Measurements from ENCODE around the gene CREBZF. TPM values are rescaled to one million over a fixed set of nuclear protein-coding genes. Genes with fewer than 3 reads are reported as not detected.
A peak's percentile ranks its signal among the peaks of the same experiment; 100 is the strongest.
"Not testable (repeated sequence)": the region's sequence is repeated elsewhere in the genome, so short reads cannot be mapped to it uniquely, and the experiment has no call there.

CREBZF gene
- total and polyA plus RNA-seq, 9 of the 15 experiments (the other 6 are each of a cell fraction or from before 2014, with no cell fraction given): 7.2 to 70.2 (median 40.5) TPM

GRCh38 chr11:85654343-85654742 lies 10.6 kb downstream of the CREBZF start:
- peaks cover 68% of the 10 kb centered on the region for H3K36me3 ChIP-seq (ENCODE audit: control insufficient read depth, insufficient read depth, low read length)
- intact Hi-C loops (cut with micrococcal nuclease); H3K9me3 ChIP-seq (replicated peaks; ENCODE audit: control insufficient read depth, insufficient read depth, low read depth, low read length); BruUV-seq (replicated peaks); H3K9ac ChIP-seq (ENCODE audit: insufficient read depth in 1 of 2, low read depth in 2 of 2, low read length in 2 of 2); H3K4me2 ChIP-seq (ENCODE audit: insufficient read depth, low read length); in situ Hi-C loops (cut with MboI); H2AFZ ChIP-seq (ENCODE audit: low read depth, low read length); H3K9me1 ChIP-seq (ENCODE audit: control insufficient read depth, insufficient read depth, low read length); H3K27me3 ChIP-seq (ENCODE audit: control insufficient read depth in 2 of 2, insufficient read depth in 2 of 2, low read length in 2 of 2); H3K27ac ChIP-seq (ENCODE audit: extremely low read depth, low read depth, low read length); CTCF ChIA-PET (ENCODE audit: low intra/inter-chr PET ratio); H3K4me3 ChIP-seq; H4K20me1 ChIP-seq (replicated peaks; ENCODE audit: control insufficient read depth, insufficient read depth, low read length); DNase-seq (ENCODE audit: extremely low read depth in 1 of 4, low spot score in 3 of 4); FAIRE-seq: not testable (repeated sequence)
- peak; percentile 74 for TF ChIP-seq SUPT5H (IDR thresholded peaks at IDR 0.05)
- TF ChIP-seq POLR2B (IDR thresholded peaks at IDR 0.05; ENCODE audit: low read depth, partially characterized antibody): peak; percentile 31
- TF ChIP-seq POLR2A (conservative IDR thresholded peaks at IDR 0.05): peak; percentile 61
- peaks cover 5 to 29% of the 10 kb centered on the region in 2 experiments; a peak in 4 of 5 replicates for H3K4me1 ChIP-seq (replicated peaks in 1 of 2; ENCODE audit: control insufficient read depth in 2 of 2, insufficient read depth in 2 of 2, low read length in 2 of 2)
- ATAC-seq: peak; percentile 1; the same call in 2 of the 3 replicates
- POLR2A ChIA-PET: interaction anchor here (0.6 to 7.8 kb wide), 4 partner anchors 6 to 27 kb away, joined by 3 to 145 read pairs (median 6); partner anchors contain the start of genes CREBZF, DLG2 and TMEM126B
- H3K79me2 ChIP-seq (ENCODE audit: control insufficient read depth, insufficient read depth, low read length): peaks cover 64% of the 10 kb centered on the region
- 70% methylated on average over 3 of the region's 4 CpGs for WGBS (ENCODE audit: insufficient coverage, low coverage, missing lambda C conversion rate)

GRCh38 chr11:85652786-85653447 lies 12.0 kb downstream of the CREBZF start:
- H4K20me1 ChIP-seq (replicated peaks; ENCODE audit: control insufficient read depth, insufficient read depth, low read length): peaks cover 4% of the 10 kb centered on the region; the same call in 1 of the 2 replicates
- H3K36me3 ChIP-seq (ENCODE audit: control insufficient read depth, insufficient read depth, low read length): peaks cover 54% of the 10 kb centered on the region
- peak in 1 of 4 experiments; percentile 39 for DNase-seq (ENCODE audit: extremely low read depth in 1 of 4, low spot score in 3 of 4)
- BruUV-seq (replicated peaks): no TSS peak
- no peak overlapping the region for H2AFZ ChIP-seq (ENCODE audit: low read depth, low read length)
- FAIRE-seq: no peak
- intact Hi-C loops (cut with micrococcal nuclease): no loop called here
- peaks cover 11 to 25% of the 10 kb centered on the region in 2 experiments for H3K4me1 ChIP-seq (replicated peaks in 1 of 2; ENCODE audit: control insufficient read depth in 2 of 2, insufficient read depth in 2 of 2, low read length in 2 of 2)
- no peaks in the 10 kb centered on the region for H3K27me3 ChIP-seq (ENCODE audit: control insufficient read depth in 2 of 2, insufficient read depth in 2 of 2, low read length in 2 of 2)
- H3K27ac ChIP-seq (ENCODE audit: extremely low read depth, low read depth, low read length): peak overlapping the region; percentile 40; the same call in 2 of the 3 replicates
- peak; percentile 18 for ATAC-seq
- 10% methylated on average over 3 of the region's 3 CpGs for WGBS (ENCODE audit: insufficient coverage, low coverage, missing lambda C conversion rate)
- no peak overlapping the region; a peak in 1 of 4 replicates for H3K9ac ChIP-seq (ENCODE audit: insufficient read depth in 1 of 2, low read depth in 2 of 2, low read length in 2 of 2)
- H3K9me1 ChIP-seq (ENCODE audit: control insufficient read depth, insufficient read depth, low read length): no peaks in the 10 kb centered on the region
- no peaks in the 10 kb centered on the region for H3K9me3 ChIP-seq (replicated peaks; ENCODE audit: control insufficient read depth, insufficient read depth, low read depth, low read length)
- POLR2A ChIA-PET: interaction anchor here (0.6 to 7.8 kb wide), 4 partner anchors 8 to 471 kb away, joined by 3 to 145 read pairs (median 20); partner anchors contain the start of gene CREBZF
- CTCF ChIA-PET (ENCODE audit: low intra/inter-chr PET ratio): no interaction called here
- peak overlapping the region; percentile 18; the same call in 1 of the 2 replicates for H3K4me2 ChIP-seq (ENCODE audit: insufficient read depth, low read length)
- in situ Hi-C loops (cut with MboI): no loop called here
- H3K4me3 ChIP-seq: no peak overlapping the region
- H3K79me2 ChIP-seq (ENCODE audit: control insufficient read depth, insufficient read depth, low read length): peaks cover 61% of the 10 kb centered on the region
- TF ChIP-seq ZFP1 (CRISPR knock-in tag; IDR thresholded peaks at IDR 0.05) (no peak), IRF2 (CRISPR knock-in tag; IDR thresholded peaks at IDR 0.05) (no peak), RBM25 (IDR thresholded peaks at IDR 0.05; ENCODE audit: low read depth, low read length, severe bottlenecking) (no peak), PBX2 (CRISPR knock-in tag; IDR thresholded peaks at IDR 0.05; ENCODE audit: low read depth) (no peak; the same call in 1 of the 2 replicates), PBX2 (tag; conservative IDR thresholded peaks at IDR 0.05; ENCODE audit: low read depth) (peak; percentile 57), PKNOX1 (IDR thresholded peaks at IDR 0.05) (peak; percentile 96), HNRNPH1 (optimal IDR thresholded peaks at IDR 0.05; ENCODE audit: low read depth, low read length) (no peak), HNRNPUL1 (IDR thresholded peaks at IDR 0.05; ENCODE audit: low read length) (no peak)

All from K562 (cell line).